Mucosa of gallbladder (tissue), 1 donor: ENCODE results near the gene SYNM. TPM values are rescaled to one million over a fixed set of nuclear protein-coding genes. Genes with fewer than 3 reads are reported as not detected.
"Not testable (repeated sequence)": the region's sequence is repeated elsewhere in the genome, so short reads cannot be mapped to it uniquely, and the experiment has no call there.

Source experiments
- DNase-seq: peaks from one replicate; pipeline ENCODE4 v3.0.0-alpha.2; 2020; ENCODE audit warnings: low spot score
- total RNA-seq: library from RNA; stranded (reverse); gene quantifications from one replicate; pipeline ENCODE4 v1.2.1, GENCODE V29; 2021
- donor health status: DM: no; HTN: no; CAD: no.

Gene SYNM
- total RNA-seq, 1 donor from 2014 or later, result 167 TPM

- peak; percentile 34 for DNase-seq
Observed at GRCh38 chr15:99105514-99106341, 848 bp downstream of the SYNM start.

DNA sequence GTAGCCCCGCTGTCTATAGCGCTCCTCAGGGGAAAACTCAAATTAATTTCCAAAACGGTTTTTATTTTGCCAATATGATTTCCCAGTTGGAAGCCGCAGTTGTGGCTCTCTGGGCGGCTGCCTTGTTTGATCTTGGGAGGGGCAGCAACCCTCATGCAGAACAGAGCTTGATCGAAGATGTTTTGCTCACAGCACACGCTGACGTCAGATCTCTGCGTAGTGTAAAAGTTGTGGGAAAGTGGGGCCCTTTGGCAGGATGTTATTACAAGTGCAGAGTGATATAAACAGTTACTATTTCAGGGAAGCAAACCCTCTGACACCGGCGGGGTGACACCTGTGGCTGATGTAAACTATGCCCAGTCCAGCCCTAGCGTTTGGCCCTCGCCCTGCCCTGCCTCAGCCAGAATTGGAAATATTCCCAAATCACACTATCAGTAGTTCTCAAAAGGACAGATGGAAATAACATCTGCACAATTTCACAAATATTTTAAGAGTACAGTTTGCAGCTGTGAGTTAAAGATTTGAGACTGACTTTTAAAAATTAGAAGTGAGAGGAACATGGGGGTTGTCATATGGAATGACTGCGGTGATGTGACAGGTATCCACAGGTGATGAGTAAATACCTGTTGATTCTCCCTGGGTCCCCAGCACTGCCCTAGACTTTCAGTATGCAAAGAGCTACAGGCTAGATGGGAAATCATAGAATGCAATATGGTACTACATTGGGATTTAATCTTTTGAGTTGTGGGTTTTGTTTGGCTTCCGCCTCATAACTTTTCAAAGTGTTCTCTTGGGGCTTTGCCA is 1.7 kb downstream of the SYNM start:
- DNase-seq, result peak; percentile 39

DNA sequence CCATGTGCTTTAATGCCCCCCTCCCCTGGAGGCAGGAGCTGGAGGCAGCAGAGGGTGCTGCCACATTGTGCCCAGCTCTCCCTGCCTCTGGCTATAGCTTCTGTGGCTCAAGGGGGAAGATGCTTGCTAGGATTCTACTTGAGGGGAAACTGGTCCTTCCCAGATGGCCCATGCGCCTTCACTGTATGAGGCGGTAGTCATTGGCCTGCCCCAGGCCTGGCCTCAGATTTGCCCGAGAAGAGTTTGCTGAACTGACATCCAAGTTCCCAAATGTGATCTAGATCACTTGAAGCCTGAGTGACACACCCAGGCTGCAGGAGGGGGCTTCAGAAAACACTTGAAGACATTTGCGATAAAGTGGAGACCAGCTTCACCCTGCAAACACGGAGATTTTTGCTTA is 4.1 kb downstream of the SYNM start:
- no peak for DNase-seq

DNA sequence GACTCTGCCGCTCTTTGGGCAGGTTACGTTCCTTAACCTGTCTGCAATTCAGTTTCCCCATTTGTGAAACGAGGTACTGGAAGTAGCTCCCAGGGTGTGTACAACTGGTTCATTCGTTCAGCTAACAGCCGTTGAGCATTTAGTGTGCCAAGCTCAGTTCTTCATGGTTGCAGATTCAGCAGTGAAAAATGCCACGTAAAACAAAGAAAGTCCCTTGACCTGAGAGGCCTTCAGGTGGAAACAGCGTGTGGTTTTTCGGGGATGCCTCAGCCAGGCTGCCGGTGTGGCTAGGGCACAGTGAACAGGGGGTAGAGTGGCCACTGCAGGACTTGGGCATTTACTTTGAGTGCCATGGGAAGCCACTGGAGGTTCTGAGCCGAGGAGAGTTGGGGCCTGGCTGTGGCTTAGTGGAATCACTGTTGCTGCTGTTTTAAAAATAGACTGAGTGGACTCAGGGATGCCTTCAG is 4.7 kb downstream of the SYNM start:
- DNase-seq, result no peak

- DNase-seq, result no peak
Observed at GRCh38 chr15:99110093-99110492, 5.2 kb downstream of the SYNM start.

- no peak for DNase-seq
Observed at GRCh38 chr15:99110581-99111320, 5.9 kb downstream of the SYNM start.

DNA sequence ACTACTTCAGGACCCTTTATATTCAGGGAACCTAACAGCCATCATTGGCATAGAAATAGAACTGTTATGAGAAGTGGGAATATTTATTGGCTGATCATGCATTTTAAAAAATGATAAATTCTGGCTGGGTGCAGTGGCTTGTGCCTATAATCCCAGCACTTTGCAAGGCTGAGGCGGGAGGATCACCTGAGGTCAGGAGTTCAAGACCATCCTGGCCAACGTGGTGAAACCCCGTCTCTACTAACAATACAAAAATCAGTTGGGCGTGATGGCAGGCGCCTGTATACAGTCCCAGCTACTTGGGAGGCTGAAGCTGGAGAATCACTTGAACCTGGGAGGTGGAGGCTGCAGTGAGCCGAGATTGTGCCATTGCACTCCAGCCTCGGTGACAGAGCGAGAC is 6.8 kb downstream of the SYNM start:
- not testable (repeated sequence) for DNase-seq

DNA sequence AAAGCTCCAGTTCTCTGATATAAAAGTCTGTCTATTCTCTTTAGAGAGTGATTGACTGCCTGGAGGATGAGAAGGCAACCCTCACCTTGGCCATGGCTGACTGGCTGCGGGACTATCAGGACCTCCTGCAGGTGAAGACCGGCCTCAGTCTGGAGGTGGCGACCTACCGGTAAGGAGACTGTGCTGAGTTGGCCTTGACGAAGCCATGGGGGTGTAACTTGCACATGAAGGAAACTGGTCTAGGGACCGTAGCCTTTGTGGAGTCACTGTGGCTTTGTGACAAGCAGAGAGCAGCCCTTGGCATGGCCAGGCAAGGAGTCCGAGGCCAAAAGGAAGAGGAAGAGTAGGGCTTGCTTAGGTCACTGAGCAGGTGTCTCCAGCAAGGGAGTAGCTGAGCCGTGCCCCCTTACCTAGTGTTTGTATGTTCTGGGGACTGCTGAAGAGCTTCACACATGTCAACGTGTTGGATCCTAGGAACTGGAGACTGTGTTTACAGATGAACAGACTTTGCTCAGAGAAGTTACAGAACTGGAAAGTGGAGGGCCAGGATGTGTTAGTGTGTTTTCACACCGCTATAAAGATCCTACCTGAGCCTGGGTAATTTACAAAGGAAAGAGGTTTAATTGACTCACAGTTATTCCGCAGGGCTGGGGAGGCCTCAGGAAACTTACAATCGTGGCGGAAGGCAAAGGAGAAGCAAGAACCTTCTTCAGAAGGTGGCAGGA is 8.8 kb downstream of the SYNM start:
- no peak for DNase-seq

- no peak for DNase-seq
Observed at GRCh38 chr15:99114511-99115299, 9.8 kb downstream of the SYNM start.

GRCh38 chr15:99115300-99116215 is 10.7 kb downstream of the SYNM start:
- no peak for DNase-seq

DNA sequence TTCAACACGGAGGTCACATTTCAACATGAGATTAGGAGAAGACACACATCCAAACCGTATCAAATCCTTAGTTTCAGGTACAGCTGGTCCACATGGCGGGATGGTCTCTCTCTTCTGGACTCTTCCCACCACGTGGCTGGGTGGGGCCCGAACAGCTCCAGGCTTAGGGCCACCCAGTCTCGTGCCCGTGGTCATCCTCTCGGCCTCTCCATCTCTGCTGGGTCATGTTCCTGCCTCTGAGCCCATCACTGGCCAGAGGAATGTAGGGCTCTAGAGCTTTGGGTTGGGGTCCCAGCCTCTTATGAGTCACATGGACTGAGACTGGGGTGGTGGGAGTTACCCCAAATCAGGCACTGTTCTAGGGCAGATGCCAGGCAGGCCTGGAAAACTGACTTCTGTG is 12.2 kb downstream of the SYNM start:
- no peak for DNase-seq

- no peak for DNase-seq
Observed at GRCh38 chr15:99117563-99118257, 12.8 kb downstream of the SYNM start.

DNA sequence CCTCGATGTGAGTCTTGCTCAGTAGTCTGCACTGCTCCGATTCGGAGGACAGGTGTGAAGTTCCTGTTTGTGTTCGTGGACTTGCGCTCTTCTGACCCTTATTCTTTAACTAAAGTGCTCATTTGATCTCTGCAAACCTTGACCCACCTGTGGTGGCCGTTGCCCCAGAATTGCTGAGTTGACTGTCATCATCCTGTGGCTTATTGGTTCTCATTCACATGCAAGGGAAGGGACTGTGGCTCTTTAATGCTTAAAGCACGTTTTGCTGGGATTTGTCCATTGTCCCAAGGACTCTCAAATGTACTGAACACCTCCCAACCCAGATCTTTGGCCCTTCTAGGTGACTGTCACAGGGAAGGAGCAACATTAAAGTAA is 13.4 kb downstream of the SYNM start:
- DNase-seq, result no peak

DNA sequence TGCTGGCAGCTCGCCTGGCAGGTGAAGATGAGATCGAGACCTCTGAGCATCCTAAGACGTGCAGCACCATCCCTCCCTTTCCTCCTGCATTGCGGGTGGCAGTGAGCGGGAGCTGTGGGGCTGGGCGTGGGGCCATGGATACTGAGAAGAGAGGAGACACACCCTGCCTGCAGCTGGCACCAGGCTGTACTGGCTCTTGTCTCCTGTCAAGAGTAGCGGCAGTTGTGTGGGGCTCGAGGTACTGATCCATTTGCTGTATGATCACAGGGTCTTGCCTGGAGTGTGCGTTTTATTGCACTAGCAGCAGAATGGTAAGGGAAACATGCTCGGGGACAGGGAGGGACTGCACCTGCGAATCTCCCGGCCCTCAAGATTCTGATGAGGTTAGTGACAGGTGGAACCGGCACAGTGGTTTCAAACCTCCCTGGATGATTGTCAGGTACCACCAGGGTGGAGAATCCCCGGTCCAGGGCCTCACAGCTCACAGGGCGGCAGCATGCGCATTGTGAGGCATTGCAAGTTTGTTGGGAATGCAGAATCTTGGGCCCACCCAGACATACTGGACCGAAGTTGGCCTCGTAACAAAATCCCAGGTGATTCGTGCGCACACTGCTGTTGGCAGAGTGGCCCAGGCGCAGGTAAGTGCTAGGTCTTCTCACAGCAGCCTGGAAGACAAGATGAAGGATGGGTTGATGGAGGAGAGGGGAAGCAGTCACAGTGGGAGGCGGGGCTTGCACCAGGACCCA is 14.1 kb downstream of the SYNM start:
- DNase-seq, result no peak

DNA sequence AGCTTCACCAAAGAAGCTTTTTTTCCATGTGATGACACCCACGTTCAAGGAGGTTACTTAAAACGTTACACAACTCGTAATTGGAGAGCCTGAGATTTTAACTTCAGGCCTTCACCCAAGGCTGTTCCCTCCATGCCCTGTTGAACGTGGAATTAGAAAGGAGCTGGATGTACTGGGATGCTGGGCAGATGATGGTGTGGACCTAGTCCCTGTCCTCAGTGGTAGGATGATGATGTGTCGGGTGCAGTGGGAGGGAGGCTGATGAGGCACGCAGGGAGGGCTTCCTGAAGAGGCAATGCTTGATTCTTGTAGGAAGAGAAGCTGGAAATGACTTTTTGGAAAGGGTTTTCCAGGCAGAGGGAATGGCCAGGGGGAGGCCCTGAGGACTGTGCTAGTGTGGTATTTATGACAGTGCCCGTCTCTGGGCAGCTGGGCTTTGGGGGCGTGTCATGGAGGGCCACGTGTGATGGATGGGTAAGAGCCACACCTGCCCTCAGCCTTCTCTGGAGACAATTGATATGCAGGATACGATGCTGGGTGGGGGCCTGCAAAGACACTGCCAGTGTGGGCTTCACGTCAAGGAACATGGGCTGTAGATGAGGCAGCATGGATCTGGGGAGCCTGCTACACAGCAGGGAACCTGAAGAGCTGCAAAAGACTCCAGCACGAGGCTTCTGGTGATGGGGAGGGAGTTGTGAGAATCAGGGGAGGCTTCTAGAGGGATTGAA is 15.3 kb downstream of the SYNM start:
- no peak for DNase-seq

GRCh38 chr15:99121207-99121606 is 16.3 kb downstream of the SYNM start:
- DNase-seq, result no peak

GRCh38 chr15:99121691-99122410 is 17.0 kb downstream of the SYNM start:
- no peak for DNase-seq
